ENCODE data around the gene CLTB.

CLTB gene

DNA sequence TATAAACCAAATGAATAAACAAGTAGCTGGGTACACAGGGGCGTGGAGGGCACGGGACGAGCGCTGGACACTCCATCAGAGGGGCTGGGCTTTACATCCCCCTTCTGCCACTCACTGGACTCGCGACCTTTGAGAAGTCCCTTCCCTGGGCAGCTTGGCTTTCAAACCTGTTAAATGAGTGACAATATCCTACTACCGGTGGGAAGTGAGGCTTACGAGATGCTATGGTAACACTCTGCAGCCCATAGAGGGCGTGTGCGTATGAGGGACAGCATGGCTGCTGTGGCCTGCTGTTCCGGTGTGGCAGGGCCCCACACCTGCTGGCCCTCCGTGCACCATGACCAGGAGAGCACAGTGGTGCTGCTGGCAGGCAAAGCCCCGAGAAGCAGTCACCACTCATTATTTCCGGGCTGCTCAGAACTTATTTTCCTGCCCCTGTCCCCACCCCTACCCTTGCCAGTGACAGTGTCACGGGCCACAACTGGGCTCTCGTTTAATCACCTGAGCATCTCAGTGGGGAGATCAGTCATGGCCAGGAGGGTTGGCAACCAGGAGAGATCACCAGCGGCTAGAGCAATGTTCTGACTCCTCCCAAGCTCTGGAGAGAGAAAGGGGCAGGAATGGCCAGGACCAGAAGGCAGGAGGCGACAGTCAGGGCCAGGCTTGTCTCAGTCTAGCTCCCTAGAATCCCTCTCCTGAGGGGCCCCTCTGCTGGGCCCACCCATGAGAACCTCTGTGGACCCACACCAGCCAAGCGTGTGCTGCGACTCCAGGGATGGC lies 10.5 kb downstream of the CLTB start:
- H3K4me3 ChIP-seq (ENCODE audit: low read depth, low read length), result no peak overlapping the region

DNA sequence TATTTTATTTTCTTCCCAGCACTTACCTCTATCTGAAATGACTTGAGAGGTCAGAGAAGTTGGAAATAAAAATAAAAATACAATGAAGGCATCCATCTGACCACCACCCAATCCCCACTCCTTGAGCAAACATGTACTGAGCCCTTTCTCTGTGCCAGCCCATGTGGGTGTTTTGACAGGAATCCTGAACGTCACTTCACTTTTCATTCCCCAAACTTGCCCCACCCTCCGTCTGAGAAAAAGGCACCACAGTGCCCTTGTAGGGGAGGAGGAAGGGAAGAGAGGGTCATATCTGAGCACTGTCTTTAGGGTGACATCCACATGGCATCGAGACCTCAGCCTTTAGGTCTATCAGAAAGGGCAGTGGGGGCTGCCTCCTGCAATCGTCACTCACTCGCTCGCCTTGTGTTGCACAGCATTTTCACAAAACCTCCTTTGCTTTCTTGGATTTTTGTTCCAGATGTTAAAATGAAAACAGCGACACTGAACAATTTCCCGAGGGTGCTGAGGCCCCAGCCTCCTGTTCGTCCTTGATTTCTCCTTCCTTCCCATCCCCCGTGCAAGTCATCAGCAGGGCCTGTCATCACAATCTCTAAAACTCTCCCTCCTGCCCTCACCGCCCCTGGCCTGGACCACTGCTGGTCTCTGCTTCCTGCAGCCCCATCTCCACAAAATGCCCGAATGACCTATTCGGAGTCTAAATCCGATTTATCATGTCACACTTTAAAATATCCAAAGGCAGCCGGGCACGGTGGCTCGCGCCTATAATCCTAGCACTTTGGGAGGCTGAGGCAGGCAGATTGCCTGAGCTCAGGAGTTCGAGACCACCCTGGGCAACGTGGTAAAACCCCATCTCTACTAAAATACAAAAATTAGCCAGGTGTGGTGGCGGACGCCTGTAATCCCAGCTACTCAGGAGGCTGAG lies 14.8 kb downstream of the CLTB start:
- H3K4me3 ChIP-seq (ENCODE audit: low read depth, low read length), result no peak overlapping the region

DNA sequence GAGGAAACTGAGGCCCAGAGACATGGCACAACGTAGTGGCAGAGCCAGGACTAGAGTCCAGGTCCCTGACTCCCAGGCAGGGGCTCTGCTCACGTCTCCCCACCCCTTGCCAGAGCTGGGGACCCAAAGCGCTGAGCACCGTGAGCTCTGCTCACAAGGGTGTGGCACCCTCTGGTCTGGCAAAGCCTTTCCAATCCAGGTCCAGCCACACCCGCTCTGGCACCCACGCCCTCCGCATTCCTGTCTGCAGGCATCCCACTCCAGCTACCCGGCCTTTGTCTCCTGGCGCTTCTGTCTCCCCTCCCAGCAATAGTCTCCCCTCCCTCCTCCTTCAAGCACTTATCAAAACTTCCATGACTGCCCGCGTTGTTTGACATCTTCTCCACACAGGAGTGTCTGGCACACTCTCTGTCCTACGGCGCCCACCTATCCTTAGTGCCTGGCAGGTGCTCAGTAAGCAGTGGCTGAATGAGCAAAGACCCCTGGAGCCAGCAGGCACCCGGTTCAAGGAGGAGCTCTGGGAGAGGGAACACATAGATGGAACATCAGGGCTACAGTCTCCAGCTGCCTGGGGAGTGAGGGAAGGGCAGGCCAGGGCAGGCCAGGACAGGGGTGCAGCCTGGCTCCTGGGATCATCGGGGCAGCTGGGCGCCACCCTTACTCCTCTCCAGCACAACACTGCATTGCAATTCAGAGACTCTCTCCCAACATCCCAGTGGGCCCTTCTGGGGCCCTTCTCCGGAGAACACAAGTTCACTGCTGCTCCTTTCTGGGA lies 15.8 kb downstream of the CLTB start:
- no peak overlapping the region for H3K4me3 ChIP-seq (ENCODE audit: low read depth, low read length)

DNA sequence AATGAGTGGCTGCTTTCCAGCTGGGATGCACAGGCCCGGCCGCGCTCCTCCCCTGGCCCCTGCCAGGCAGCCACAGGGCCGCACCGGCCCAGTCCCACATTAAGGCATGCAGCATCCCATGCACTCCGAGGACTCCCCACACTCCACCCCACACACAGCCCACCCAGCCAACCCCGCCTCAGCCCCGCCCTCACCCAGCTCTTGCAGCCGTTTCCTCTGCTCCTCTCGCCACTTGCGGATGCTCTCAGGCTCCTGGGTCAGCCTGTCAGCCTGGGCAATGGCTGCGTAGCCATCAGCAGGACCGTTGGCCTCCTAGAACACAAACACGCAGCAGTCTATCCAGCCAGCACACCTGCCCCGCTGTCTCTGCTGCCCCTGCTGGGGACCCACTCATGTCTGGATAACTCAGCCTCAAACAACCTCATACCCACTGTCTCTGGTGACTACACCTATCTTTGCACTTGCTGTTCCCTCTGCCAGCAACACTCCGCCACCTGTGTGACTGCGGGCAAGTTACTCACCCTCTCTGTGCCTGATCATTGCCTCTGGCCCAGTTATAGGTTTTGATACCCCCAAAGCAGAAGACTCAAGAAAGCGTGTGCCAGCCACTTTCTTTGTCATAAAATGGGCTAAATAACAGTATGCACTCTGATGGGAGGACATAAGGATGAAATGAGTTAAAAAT lies 18.5 kb downstream of the CLTB start:
- H3K4me3 ChIP-seq (ENCODE audit: low read depth, low read length), result no peak overlapping the region

DNA sequence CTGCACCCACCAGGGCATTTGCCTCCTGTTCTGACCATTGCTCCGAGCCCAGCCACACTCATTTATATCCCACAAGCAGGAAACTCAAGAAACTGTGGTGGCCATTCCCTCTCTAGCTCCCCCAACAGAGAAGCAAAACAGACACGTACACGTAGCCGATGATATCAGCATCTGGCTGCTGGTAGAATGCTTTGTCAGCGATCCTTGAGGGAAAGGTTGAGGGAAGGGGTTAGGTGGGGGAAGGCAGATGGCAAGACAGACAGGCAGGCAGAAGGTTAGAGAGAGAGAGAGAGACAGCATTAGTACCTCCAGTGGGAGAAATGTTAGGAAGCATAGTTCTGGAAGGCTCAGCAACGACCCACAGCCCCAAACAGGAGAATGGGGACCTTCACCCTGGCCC lies 20.0 kb downstream of the CLTB start:
- H3K4me3 ChIP-seq (ENCODE audit: low read depth, low read length), result no peak overlapping the region

DNA sequence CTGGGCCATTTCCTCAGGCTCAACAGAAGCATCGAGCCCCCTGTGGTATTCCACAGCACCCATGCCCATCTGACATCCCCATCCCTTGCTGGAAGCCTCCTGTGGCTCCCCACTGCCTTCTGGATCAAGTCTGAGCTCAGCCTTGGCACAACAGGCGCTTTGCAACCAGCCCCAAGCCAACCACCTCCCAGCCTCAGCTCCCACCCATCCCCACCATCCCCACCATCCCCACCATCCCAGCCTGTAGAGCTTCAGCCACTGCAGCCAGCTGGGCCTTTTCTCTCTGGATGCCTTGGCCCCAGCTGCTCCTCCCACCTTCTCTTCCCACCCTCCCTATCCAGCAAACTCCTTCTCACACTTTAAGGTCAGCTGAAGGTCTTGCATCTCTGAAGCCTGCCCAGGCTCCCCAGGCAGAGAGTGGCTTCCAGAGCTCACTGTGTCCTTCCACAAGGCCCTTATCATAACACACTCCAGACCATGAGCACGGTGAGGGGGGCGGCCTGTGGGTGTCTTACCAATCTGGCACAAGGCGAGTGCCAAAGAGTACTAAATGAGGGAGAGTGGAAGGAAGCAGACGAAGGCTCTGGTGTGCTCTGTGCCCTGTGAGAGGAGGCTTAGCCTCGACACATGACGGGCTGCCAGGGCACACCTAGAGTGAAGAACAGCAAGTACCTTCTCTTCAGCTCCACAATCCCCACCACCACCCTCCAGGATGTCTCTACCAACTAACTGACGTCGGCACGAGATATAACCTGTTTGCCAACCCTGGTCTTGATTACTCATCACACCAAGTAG lies 21.3 kb downstream of the CLTB start:
- no peak overlapping the region for H3K4me3 ChIP-seq (ENCODE audit: low read depth, low read length)

DNA sequence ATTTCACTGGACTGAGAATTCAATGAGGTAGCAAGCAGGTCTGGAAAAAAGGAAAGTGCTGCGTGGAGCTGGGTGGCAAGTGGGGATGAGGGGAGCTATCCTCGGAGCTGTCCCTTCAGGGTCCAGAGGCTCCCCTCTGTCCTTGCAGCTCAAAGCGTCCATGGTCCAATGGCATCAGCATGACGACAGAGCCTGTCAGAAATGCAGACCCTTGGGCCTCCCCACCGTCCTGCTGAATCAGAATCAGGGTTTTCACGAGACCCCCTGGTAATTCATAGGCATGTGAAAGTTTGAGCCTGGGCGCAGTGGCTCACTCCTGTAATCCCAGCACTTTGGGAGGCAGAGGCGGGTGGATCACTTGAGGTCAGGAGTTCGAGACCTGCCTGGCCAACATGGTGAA lies 22.2 kb downstream of the CLTB start:
- H3K4me3 ChIP-seq (ENCODE audit: low read depth, low read length), result no peak overlapping the region

DNA sequence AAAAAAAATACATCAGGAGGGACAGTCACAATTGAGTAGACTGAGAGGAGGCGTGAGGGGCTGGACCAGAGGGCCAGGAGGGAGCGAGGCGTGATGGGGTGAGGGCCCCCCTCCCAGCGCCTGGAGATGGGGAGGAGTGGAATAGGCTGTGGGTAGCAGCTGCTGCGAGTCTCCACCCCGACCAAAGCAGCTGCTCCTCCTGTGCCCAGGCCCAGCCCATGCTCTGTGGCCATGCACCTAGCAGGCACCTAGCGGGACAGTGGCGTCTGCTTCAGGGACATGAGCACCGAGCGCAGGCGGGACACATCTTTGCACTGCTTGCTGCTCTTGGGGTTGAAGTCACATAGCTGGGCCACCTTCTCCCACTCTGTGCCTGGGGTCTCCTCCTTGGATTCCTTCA lies 23.8 kb downstream of the CLTB start:
- no peak overlapping the region for H3K4me3 ChIP-seq (ENCODE audit: low read depth, low read length)

DNA sequence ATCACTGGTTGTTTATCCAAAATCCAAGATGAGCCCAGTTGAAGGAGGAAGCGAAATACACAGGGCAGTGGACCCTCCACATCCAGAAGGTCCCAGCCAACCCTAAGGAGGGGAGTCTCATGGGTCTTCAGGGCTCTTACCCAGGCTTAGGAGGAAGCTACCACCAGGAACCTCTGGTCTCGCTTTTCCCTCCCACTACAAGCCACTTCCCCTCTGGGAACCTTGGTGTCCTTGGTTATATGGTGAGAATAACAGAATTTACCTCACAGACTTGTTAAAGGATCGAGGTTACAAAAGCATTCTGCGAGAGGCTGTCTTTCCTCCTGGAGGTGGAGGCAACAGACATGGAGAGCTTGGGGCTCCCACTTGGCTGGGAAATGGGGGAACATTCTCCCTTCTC lies 24.3 kb downstream of the CLTB start:
- H3K4me3 ChIP-seq (ENCODE audit: low read depth, low read length), result no peak overlapping the region

DNA sequence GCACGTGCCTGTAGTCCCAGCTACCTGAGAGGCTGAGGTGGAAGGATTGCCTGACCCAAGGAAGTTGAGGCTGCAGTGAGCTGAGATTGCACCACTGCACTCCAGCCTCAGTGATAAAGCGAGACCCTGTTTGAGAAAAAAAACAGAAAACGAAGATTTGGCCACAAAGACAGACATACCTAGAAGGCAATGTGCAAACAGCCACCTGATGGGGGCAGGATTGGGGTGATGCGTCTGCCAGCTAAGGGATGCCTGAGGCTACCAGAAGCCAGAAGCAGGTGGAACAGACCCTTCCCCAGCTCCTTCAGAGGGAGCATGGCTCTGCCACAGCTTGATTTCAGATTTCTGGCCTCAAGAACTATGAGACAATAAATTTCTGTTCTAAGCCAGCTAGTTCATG lies 24.9 kb downstream of the CLTB start:
- H3K4me3 ChIP-seq (ENCODE audit: low read depth, low read length), result no peak overlapping the region

DNA sequence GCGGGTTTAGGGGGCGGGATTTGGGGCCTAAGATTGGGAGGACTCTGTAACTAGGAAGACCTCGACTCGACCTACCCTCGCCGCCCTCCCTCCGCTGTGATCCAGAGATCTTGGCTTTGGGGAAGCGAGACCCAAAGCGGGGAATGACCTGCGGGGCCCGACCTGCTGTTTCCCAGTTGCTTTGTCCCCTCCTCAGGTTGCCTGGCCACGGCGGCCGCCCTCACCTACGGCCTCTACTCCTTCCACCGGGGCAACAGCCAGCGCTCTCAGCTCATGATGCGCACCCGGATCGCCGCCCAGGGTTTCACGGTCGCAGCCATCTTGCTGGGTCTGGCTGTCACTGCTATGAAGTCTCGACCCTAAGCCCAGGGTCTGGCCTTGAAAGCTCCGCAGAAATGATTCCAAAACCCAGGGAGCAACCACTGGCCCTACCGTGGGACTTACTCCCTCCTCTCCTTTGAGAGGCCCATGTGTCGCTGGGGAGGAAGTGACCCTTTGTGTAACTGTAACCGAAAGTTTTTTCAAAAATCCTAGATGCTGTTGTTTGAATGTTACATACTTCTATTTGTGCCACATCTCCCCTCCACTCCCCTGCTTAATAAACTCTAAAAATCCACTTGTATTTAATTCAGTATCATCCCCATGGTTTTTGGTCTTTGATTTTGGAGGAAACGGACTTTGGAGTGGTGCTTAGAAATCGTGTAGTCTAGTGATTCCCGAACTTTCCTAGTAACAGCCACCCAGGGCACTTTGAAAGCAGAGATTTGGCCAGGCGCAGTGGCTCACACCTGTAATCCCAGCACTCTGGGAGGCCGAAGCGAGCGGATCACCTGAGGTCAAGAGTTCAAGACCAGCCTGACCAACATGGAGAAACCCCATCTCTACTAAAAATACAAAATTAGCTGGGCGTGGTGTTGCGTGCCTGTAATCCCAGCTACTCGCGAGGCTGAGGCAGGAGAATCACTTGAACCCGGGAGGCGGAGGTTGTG lies 26.9 kb downstream of the CLTB start:
- peak overlapping the region; percentile 99 for H3K4me3 ChIP-seq (ENCODE audit: low read depth, low read length)

DNA sequence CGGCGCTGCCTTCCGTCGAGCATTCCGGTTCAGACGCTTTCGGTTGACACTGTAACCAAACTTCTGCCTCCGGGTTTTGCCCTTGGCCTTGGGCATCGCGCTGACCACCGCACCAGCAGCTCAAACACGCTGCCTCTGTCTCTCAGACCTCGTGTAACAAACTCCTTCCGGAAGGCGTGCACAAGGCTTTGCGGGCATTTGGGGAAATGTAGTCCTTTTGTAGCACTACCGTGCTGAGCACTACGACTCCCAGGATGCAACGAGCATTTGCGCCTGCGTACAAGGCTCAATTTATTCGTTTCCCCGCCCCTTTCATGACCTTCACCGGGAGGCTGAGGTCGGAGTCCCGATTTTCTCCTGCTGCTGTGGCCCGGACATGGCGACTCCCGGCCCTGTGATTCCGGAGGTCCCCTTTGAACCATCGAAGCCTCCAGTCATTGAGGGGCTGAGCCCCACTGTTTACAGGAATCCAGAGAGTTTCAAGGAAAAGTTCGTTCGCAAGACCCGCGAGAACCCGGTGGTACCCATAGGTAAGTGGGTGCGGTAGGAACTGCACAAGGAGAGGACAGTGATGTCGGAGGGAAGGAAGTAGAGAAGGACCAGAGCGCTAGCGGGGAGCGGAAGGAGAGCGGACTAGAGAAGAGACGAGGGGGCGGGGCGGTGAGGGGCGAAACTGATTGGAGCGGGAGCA lies 27.8 kb downstream of the CLTB start, which contains the start of the genes HIGD2A and NOP16:
Gene HIGD2A (plus strand): TSS at position 308 of the 691 bp plus-strand sequence. CDS start 69 bp downstream, at position 377.
Gene NOP16 (minus strand): TSS at position 155 of the 691 bp plus-strand sequence. CDS start 59 bp downstream, at position 96.
- H3K4me3 ChIP-seq (ENCODE audit: low read depth, low read length), result peak within 1 kb of the TSS; percentile 99

DNA sequence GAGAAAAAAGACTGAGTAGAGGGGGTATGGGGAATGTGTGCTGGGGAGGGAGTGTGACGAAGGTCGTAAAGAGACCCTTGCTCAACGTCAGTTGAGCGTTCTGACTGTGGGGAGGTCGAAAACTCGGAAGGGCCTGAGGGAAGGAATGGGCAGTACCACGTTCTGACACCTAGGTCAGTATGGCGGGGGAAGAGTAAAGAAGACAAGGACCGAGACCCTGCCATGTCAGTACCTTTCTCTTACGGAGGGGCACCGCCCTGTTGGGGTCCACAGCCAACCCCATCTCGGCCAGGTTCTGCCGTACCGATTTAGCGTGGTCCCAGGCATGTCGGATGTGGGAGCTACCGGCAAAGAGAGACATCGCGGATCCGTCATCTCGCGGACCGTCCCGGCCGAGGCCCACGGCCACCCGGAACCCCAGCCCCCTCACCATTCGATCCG lies 28.3 kb downstream of the CLTB start:
- peak overlapping the region; percentile 99 for H3K4me3 ChIP-seq (ENCODE audit: low read depth, low read length)

DNA sequence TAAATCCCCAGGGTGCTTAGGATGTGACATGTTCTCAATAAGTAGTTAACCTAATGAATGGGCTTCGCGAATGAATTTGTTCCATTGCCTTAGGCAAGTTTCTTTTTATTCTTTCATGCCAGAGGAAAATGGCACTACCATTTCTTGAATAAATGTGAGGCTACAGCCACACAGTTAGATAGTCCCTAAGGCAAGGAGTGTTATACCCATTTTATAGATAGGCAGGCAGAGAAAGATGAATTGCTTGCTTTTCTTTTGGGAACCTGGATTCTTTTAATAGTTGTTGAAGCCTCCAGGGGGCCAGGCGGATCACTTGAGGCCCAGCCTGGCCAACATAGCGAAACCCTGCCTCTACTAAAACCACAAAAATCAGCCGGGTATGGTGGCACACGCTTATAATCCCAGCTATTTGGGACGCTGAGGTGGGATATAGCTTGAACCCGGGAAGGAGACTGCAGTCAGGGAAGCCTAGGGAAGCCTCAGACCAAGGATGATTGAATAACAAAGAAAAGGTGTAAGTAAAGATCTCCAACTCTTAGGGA lies 28.9 kb downstream of the CLTB start:
- peak overlapping the region; percentile 99 for H3K4me3 ChIP-seq (ENCODE audit: low read depth, low read length)

DNA sequence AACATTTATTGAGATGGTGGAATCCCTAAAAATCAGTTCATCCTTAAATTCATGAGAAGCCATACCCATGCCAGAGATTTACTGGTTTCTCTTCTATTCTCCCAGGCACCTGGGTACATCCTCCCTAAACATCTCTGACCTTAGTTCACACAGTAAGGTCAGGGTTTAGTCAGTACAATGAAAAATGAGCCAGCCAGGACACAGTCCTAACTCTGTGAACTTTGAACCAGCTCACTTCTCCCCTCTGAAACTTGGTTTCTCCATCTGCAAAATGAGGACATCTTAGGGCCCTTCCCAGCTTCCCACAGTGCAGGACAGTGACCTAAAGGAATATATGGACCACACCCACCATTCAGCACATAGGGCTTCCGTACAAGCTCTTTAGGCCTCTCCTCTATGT lies 29.8 kb downstream of the CLTB start:
- H3K4me3 ChIP-seq (ENCODE audit: low read depth, low read length), result no peak overlapping the region

DNA sequence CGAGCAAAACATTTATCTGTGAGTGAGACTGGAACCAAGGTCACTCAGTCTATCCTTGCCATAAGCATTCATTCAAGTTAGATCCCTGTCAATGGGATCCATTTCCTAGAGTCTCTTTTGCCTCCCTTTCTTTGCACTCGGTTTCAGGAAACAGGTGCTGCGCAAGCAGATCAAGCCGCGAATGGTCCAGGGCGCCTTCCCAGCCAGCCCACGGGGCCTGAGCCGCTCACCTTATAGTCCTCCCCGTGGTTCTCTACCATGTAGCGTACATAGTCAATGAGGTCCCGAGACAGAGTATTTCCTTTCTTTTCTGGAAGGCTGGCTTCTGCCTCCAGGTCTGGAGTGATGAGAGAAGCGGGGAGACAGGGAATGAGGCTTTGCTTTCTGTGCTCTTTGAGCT lies 31.3 kb downstream of the CLTB start:
- no peak overlapping the region for H3K4me3 ChIP-seq (ENCODE audit: low read depth, low read length)

DNA sequence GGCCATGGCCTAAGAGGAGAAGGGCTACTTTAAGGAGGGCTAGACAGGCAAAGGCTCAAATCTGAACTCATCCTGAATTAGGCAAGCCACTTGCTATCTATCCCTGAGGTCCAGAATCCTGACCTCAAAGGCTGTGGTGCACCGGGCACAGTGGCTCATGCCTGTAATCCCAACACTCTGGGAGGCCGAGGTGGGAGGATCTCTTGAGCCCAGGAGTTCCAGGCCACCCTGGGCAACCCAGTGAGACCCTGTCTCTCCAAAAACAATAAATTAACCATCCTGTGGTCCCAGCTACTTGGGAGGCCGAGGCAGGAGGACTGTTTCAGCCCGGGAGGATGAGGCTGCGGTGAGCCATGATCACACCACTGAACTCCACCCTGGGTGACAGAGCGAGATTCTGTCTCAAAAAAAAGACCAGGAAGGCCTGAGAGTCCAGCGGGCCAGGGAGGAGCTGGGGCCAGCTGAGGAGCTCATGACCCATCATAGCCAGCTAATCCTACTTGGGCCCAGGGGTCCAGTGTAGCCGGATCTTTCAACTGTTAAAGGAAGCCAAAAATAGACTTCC lies 31.9 kb downstream of the CLTB start:
- no peak overlapping the region for H3K4me3 ChIP-seq (ENCODE audit: low read depth, low read length)

Measured in iPS-11a (cell line).